SK-N-SH treated with all-trans-retinoic acid at 6 μM for 48 hours (cell line): ENCODE data around the gene AUNIP.

ENCODE experiments used
- ARNTL ChIP-seq: fragments of 450-650 bp; formaldehyde crosslinking; IDR thresholded peaks from 2 replicates; pipeline ENCODE4 v1.5.0; 2020; ENCODE audit warnings: low read depth, mild to moderate bottlenecking, moderate library complexity, borderline replicate concordance
- CREB5 ChIP-seq: fragments of 250-450 bp; sonication (Bioruptor Pico); IDR thresholded peaks from 2 replicates; pipeline ENCODE4 v1.5.1; 2020; ENCODE audit warnings: low read depth, mild to moderate bottlenecking, moderate library complexity
- CSDC2 ChIP-seq: fragments of 250-450 bp; sonication (Bioruptor Pico); IDR thresholded peaks from 2 replicates; pipeline ENCODE4 v1.5.0; 2020; ENCODE audit warnings: mild to moderate bottlenecking, moderate library complexity
- OSR1 ChIP-seq: fragments of 250-450 bp; sonication (Bioruptor Pico); IDR thresholded peaks from 2 replicates; pipeline ENCODE4 v1.8.0; 2022; ENCODE audit warnings: moderate library complexity, mild to moderate bottlenecking, inconsistent platforms
- PATZ1 ChIP-seq: fragments of 250-450 bp; sonication (Bioruptor Pico); IDR thresholded peaks from 2 replicates; pipeline ENCODE4 v1.8.0; 2020; ENCODE audit warnings: mild to moderate bottlenecking, moderate library complexity, borderline replicate concordance
- TSHZ2 ChIP-seq: fragments of 250-450 bp; sonication (Bioruptor Pico); IDR thresholded peaks from 2 replicates; pipeline ENCODE4 v1.5.0; 2020; ENCODE audit warnings: mild to moderate bottlenecking, moderate library complexity
- ZC3H10 ChIP-seq: fragments of 250-450 bp; sonication (Bioruptor Pico); IDR thresholded peaks from 2 replicates; pipeline ENCODE4 v1.5.1; 2021; ENCODE audit warnings: mild to moderate bottlenecking, moderate library complexity
- ZFP3 ChIP-seq: fragments of 250-450 bp; sonication (Bioruptor Pico); IDR thresholded peaks from 2 replicates; pipeline ENCODE4 v1.5.0; 2020; ENCODE audit warnings: mild to moderate bottlenecking, moderate library complexity
- ZFP30 ChIP-seq: fragments of 450-650 bp; formaldehyde crosslinking; IDR thresholded peaks from 2 replicates; pipeline ENCODE4 v1.5.0; 2022; ENCODE audit warnings: mild to moderate bottlenecking, moderate library complexity
- ZNF565 ChIP-seq: fragments of 450-650 bp; formaldehyde crosslinking; conservative IDR thresholded peaks from 2 replicates; pipeline ENCODE4 v1.5.0; 2020; ENCODE audit warnings: low read depth, mild to moderate bottlenecking, moderate library complexity
- ZNF70 ChIP-seq: fragments of 450-650 bp; formaldehyde crosslinking; IDR thresholded peaks from 2 replicates; pipeline ENCODE4 v1.5.0; 2020; ENCODE audit warnings: mild to moderate bottlenecking, moderate library complexity

- TF ChIP-seq ARNTL (CRISPR knock-in tag) (no peak), CSDC2 (CRISPR knock-in tag) (no peak), PATZ1 (CRISPR knock-in tag) (no peak), ZFP3 (CRISPR knock-in tag) (no peak), ZNF70 (no peak), CREB5 (no peak), ZC3H10 (no peak), OSR1 (CRISPR knock-in tag) (no peak), ZFP30 (CRISPR knock-in tag) (no peak), TSHZ2 (CRISPR knock-in tag) (no peak), ZNF565 (CRISPR knock-in tag) (no peak)
Measured at GRCh38 chr1:25854554-25854953, 4.7 kb downstream of the AUNIP start.
